Uterus (tissue), 4 donors: ENCODE data around the gene EP400. TPM values are rescaled to one million over a fixed set of nuclear protein-coding genes. Genes with fewer than 3 reads are reported as not detected.

ENCODE experiments used
- DNase-seq, 2 donors: peaks; one replicate each; pipeline ENCODE4 v3.0.0-alpha.2; 2019 to 2020
- H3K27ac ChIP-seq, 2 donors: fragments of 200-600 bp; sonication (generic); 1 replicate in 1 of 2; 2 replicates in 1 of 2; pipeline ENCODE4 v1.5.1; 2016 to 2018
- H3K27me3 ChIP-seq, 2 donors: fragments of 200-600 bp; sonication (generic); one replicate each; pipeline ENCODE4 v1.5.1; 2018 to 2019; ENCODE audit warnings: control low read depth in 1 of 2
- H3K36me3 ChIP-seq, 2 donors: fragments of 200-600 bp; sonication (generic); one replicate each; pipeline ENCODE4 v1.5.1; 2019; ENCODE audit warnings: control low read depth in 1 of 2
- H3K4me1 ChIP-seq, 2 donors: fragments of 200-600 bp; sonication (generic); one replicate each; pipeline ENCODE4 v1.5.1; 2018 to 2019; ENCODE audit warnings: control low read depth in 1 of 2
- H3K4me3 ChIP-seq, 2 donors: fragments of 200-600 bp; sonication (generic); 1 replicate in 1 of 2; 2 replicates in 1 of 2; pipeline ENCODE4 v1.5.1; 2018 to 2019; ENCODE audit warnings: mild to moderate bottlenecking in 1 of 2
- H3K9me3 ChIP-seq, 2 donors: fragments of 200-600 bp; sonication (generic); one replicate each; pipeline ENCODE4 v1.5.1; 2019; ENCODE audit warnings: control low read depth in 1 of 2
- POLR2A ChIP-seq, 2 donors: fragments of 450-650 bp; IDR thresholded peaks; one replicate each; pipeline ENCODE4 v1.6.1; 2016; ENCODE audit warnings: antibody characterized with exemption in 2 of 2, mild to moderate bottlenecking in 1 of 2, moderate library complexity in 1 of 2
- intact Hi-C: fragments of 100-400 bp; cut with DNase I; formaldehyde crosslinking; loops from one replicate; pipeline ENCODE4 v1.15.1; 2023; ENCODE audit warnings: low total_unique reads
- total RNA-seq, 4 donors: library from RNA; depleted of rRNA in 3 of 4; stranded (reverse); fragments of >200 nt in 3 of 4; gene quantifications; one replicate each; pipeline versions ENCODE4 v1.1.0 to v1.2.4, GENCODE V29; 2014 to 2023
- TF ChIP-seq, protein P1 (sequence below), 4 experiments: fragments of 200-600 bp in 2 of 4; fragments of 450-650 bp in 2 of 4; sonication (generic) in 2 of 4; IDR thresholded peaks; one replicate each; pipeline ENCODE4 v1.5.1; 2016 to 2019; ENCODE audit warnings: antibody characterized with exemption in 4 of 4, mild to moderate bottlenecking in 2 of 4, moderate library complexity in 1 of 4
- donor health status: DM: yes; HTN: yes; CAD: no.

Gene EP400
- total RNA-seq, 4 donors from 2014 or later = 11.8 to 70.6 (median 28.2) TPM

DNA sequence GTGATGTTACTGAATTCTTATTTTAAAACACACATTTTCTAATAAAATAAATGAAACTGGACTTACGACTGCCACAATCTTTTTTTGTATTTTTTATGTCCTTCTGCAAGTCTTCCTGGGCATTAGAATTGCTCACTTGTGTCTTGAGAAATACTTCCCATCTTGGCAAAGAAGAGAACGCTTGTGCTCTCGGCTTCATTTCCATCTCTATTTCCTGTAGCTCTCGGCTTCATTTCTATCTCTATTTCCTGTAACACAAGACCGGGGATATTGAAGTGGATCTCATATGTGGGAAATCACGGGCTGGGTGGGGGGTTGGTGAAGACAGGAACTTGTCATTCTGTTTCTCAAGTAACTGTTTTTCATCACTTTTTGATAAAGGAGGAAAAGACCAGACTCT is 77.9 kb downstream of the EP400 start:
- intact Hi-C loops = no loop called here
- Histone ChIP-seq H3K36me3 (no peaks in the 10 kb centered on the region), H3K9me3 (no peaks in the 10 kb centered on the region), H3K27ac (no peak overlapping the region), H3K4me1 (no peaks in the 10 kb centered on the region), H3K4me3 (no peak overlapping the region), H3K27me3 (no peaks in the 10 kb centered on the region)
- TF ChIP-seq, protein P1, sequence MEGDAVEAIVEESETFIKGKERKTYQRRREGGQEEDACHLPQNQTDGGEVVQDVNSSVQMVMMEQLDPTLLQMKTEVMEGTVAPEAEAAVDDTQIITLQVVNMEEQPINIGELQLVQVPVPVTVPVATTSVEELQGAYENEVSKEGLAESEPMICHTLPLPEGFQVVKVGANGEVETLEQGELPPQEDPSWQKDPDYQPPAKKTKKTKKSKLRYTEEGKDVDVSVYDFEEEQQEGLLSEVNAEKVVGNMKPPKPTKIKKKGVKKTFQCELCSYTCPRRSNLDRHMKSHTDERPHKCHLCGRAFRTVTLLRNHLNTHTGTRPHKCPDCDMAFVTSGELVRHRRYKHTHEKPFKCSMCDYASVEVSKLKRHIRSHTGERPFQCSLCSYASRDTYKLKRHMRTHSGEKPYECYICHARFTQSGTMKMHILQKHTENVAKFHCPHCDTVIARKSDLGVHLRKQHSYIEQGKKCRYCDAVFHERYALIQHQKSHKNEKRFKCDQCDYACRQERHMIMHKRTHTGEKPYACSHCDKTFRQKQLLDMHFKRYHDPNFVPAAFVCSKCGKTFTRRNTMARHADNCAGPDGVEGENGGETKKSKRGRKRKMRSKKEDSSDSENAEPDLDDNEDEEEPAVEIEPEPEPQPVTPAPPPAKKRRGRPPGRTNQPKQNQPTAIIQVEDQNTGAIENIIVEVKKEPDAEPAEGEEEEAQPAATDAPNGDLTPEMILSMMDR (IDR thresholded peaks at IDR 0.05) = no peak
- no peak for TF ChIP-seq POLR2A (IDR thresholded peaks at IDR 0.05)
- no peak for DNase-seq

DNA sequence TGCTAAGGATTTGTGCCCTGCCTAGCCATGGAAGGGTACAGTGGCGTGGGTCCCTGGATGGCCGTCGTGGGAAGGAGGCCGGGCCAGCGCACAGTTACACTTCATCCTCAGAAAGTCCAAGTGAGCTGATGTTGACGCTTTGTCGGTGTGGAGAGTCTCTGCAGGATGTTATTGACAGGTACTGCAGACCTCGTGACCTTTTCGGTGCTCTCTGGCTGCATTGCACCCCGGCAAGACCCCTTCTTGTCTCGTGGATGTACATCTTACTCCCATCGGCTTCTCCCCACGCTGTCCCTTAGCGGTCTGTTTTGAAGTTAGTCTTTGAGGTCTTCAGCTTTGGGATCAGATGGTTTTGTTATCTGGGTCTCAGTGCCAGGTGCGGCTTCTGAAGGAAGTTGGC is 78.4 kb downstream of the EP400 start:
- no peaks in the 10 kb centered on the region for H3K36me3 ChIP-seq
- intact Hi-C loops = no loop called here
- no peak for DNase-seq
- no peak overlapping the region for H3K4me3 ChIP-seq
- TF ChIP-seq, protein P1 (IDR thresholded peaks at IDR 0.05) = no peak
- TF ChIP-seq POLR2A (IDR thresholded peaks at IDR 0.05) = no peak
- no peak overlapping the region for H3K27ac ChIP-seq
- no peaks in the 10 kb centered on the region for H3K27me3 ChIP-seq
- no peaks in the 10 kb centered on the region for H3K4me1 ChIP-seq
- H3K9me3 ChIP-seq = no peaks in the 10 kb centered on the region

DNA sequence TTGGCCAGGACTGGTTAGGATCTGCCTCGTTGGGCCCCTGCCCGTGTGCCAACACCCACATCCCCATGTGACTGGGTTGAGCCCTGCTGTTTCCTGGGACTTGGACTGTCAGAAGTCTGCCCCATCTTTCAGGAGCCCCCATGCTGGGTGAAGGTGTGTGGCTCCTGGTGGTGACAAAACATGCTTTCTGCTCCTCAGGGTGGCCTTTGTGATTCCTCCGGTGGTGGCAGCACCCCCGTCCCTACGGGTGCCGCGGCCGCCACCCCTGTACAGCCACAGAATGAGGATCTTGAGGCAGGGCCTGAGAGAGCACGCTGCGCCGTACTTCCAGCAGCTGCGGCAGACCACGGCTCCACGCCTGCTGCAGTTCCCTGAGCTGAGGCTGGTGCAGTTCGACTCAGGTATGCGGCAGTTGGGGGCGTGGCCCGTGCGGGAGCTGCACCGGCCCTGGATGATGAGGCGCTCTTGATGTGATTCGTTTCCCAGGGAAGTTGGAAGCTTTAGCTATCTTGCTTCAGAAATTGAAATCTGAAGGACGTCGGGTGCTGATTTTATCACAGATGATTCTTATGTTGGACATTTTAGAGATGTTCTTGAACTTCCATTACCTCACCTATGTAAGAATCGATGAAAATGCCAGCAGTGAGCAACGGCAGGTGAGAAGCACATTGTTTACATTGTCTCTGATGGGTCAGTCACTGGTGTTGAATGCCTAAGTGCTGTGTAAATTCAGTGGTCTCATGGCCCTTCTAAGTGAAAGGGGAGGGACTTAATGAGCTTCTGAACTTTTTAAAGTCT is 80.0 kb downstream of the EP400 start:
- Histone ChIP-seq H3K4me3 (no peak overlapping the region), H3K27ac (no peak overlapping the region), H3K27me3 (no peaks in the 10 kb centered on the region), H3K36me3 (no peaks in the 10 kb centered on the region), H3K4me1 (no peaks in the 10 kb centered on the region), H3K9me3 (no peaks in the 10 kb centered on the region)
- TF ChIP-seq, protein P1 (IDR thresholded peaks at IDR 0.05) = no peak
- TF ChIP-seq POLR2A (IDR thresholded peaks at IDR 0.05) = no peak
- intact Hi-C loops = no loop called here
- no peak for DNase-seq

- TF ChIP-seq POLR2A (IDR thresholded peaks at IDR 0.05) = no peak
- TF ChIP-seq, protein P1 (IDR thresholded peaks at IDR 0.05) = no peak
- intact Hi-C loops = no loop called here
- Histone ChIP-seq H3K27ac (no peak overlapping the region), H3K4me3 (no peak overlapping the region), H3K4me1 (no peaks in the 10 kb centered on the region), H3K36me3 (no peaks in the 10 kb centered on the region), H3K9me3 (no peaks in the 10 kb centered on the region), H3K27me3 (no peaks in the 10 kb centered on the region)
- no peak for DNase-seq
Measured at GRCh38 chr12:132030367-132031038, 80.8 kb downstream of the EP400 start.

DNA sequence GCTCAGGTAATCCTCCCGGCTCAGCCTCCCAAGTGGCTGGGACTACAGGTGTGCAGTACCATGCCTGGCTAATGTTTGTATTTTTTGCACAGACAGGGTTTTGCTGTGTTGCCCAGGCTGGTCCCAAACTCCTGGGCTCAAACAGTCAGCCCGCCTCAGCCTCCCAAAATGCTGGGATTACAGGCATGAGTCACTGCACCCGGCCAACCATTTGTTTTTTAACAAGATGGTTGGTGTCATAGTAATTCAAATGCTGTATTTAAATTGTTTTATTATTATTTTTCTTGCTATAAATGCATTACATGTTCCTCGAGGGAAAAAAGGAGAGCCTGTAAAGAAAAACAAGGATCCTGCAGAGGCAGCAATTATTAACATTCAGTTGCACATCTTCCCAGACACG is 83.9 kb downstream of the EP400 start:
- no peak overlapping the region for H3K27ac ChIP-seq
- H3K27me3 ChIP-seq = no peaks in the 10 kb centered on the region
- H3K4me3 ChIP-seq = no peak overlapping the region
- no peaks in the 10 kb centered on the region for H3K36me3 ChIP-seq
- no peaks in the 10 kb centered on the region for H3K9me3 ChIP-seq
- intact Hi-C loops = no loop called here
- no peaks in the 10 kb centered on the region for H3K4me1 ChIP-seq
- TF ChIP-seq, protein P1 (IDR thresholded peaks at IDR 0.05) = no peak
- TF ChIP-seq POLR2A (IDR thresholded peaks at IDR 0.05) = no peak
- no peak for DNase-seq
